HG03342 (cell line): ENCODE data around the gene HOXD1.

Experiments used
- ATAC-seq: cut with Tn5 transposase; IDR thresholded peaks from one replicate; pipeline ENCODE4 v1.9.1; 2021; ENCODE audit warnings: mild to moderate bottlenecking, moderate library complexity; ENCODE audit not compliant: unreplicated experiment

HOXD1 gene

GRCh38 chr2:176234940-176235339, 46.5 kb downstream of the HOXD1 start:
- ATAC-seq = no peak

DNA sequence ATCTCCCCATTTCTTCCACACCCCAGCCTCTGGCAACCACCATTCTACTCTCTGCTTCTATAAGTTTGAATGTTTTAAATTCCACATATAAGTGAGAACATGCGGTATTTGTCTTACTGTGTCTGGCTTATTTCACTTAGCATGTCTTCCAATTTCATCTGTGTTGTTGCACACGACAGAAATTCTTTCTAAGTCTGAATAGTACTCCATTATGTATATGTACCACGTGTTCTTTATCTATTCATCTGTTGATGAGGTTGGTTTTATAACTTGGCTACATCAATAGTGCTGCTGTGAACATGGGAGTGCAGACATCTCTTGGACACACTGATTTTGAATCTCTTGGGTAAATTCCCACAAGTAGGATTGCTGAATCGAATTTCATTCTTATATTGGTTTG, 49.0 kb downstream of the HOXD1 start:
- no peak for ATAC-seq

DNA sequence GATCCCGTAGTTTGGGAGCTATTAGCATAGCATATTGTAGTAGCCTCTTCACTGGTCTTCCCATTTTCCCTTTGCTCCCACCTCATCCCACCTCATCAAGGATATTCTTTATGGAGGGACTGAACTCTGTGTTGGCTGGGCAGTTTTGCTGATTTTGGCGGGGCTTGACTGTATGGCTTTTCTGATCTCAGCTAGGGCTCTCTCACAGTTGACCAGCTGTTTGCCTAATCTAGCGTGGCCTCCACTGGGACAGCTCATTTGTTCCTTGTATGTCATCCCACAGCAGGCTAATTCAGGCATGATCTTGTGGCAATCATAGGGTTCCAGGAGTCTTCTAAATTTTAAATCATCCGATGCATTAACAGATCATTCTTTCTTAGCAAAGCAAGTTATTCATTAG, 50.6 kb downstream of the HOXD1 start:
- no peak for ATAC-seq

- no peak for ATAC-seq
Observed at GRCh38 chr2:176240301-176240700, 51.8 kb downstream of the HOXD1 start.
